BE2C (cell line): ENCODE results near the gene IQSEC2.

Experiments
- DNase-seq: peaks from one replicate; pipeline ENCODE4 v3.0.0-alpha.2; 2020
- H3K27me3 ChIP-seq: fragments of 250-450 bp; sonication (Bioruptor Pico); 2 replicates; pipeline ENCODE4 v1.5.1; 2020; ENCODE audit warnings: mild to moderate bottlenecking
- H3K36me3 ChIP-seq: fragments of 250-450 bp; sonication (Bioruptor Pico); 2 replicates; pipeline ENCODE4 v1.5.1; 2020; ENCODE audit warnings: mild to moderate bottlenecking
- H3K4me1 ChIP-seq: fragments of 250-450 bp; sonication (Bioruptor Pico); 2 replicates; pipeline ENCODE4 v1.5.1; 2020
- H3K4me3 ChIP-seq: 2 replicates; pipeline ENCODE4 v1.5.1; 2011; ENCODE audit warnings: low read depth, low read length
- H3K9me3 ChIP-seq: fragments of 250-450 bp; sonication (Bioruptor Pico); 2 replicates; pipeline ENCODE4 v1.5.1; 2020
- TF ChIP-seq, protein P1 (sequence below): IDR thresholded peaks from 2 replicates; pipeline ENCODE4 v1.5.1; 2012; ENCODE audit warnings: mild to moderate bottlenecking, low read depth, low read length

Gene IQSEC2

GRCh38 chrX:53279296-53280237, 1.8 kb downstream of the IQSEC2 start:
- Histone ChIP-seq H3K9me3 (no peaks in the 10 kb centered on the region), H3K4me1 (no peaks in the 10 kb centered on the region), H3K27me3 (no peaks in the 10 kb centered on the region), H3K36me3 (no peaks in the 10 kb centered on the region), H3K4me3 (no peak overlapping the region)
- DNase-seq: no peak
- TF ChIP-seq, protein P1, sequence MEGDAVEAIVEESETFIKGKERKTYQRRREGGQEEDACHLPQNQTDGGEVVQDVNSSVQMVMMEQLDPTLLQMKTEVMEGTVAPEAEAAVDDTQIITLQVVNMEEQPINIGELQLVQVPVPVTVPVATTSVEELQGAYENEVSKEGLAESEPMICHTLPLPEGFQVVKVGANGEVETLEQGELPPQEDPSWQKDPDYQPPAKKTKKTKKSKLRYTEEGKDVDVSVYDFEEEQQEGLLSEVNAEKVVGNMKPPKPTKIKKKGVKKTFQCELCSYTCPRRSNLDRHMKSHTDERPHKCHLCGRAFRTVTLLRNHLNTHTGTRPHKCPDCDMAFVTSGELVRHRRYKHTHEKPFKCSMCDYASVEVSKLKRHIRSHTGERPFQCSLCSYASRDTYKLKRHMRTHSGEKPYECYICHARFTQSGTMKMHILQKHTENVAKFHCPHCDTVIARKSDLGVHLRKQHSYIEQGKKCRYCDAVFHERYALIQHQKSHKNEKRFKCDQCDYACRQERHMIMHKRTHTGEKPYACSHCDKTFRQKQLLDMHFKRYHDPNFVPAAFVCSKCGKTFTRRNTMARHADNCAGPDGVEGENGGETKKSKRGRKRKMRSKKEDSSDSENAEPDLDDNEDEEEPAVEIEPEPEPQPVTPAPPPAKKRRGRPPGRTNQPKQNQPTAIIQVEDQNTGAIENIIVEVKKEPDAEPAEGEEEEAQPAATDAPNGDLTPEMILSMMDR: no peak

DNA sequence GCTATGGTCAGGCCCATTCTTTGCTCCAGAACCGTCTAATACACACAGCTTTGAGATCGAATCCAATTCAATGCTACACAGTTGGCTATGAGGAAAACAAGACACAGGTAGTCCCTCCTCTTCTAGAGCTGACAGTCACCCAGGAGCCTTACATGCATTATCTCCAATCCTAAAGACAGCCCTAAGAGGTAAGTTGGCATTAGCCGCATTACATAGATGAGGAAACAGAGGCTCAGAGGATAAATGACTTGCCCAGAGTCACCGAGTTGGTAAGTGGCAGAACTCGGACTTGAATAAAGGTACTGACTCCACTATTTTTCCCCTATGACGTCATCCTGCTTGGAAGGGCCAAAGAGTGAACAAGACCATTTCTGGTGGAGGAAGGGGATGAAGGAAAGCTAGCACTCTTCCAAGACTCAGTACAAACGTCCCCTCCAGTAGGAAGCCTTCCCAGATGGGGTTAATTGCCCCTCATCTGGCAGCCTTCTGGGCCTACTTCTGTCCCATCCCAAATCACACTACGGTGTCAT, 8.5 kb downstream of the IQSEC2 start:
- TF ChIP-seq, protein P1: no peak
- Histone ChIP-seq H3K27me3 (no peaks in the 10 kb centered on the region), H3K4me3 (no peak overlapping the region), H3K36me3 (no peaks in the 10 kb centered on the region), H3K9me3 (no peaks in the 10 kb centered on the region), H3K4me1 (no peaks in the 10 kb centered on the region)
- no peak for DNase-seq

GRCh38 chrX:53269536-53270107, 11.8 kb downstream of the IQSEC2 start:
- H3K27me3 ChIP-seq: no peaks in the 10 kb centered on the region
- H3K4me3 ChIP-seq: no peak overlapping the region
- no peaks in the 10 kb centered on the region for H3K36me3 ChIP-seq
- no peaks in the 10 kb centered on the region for H3K4me1 ChIP-seq
- DNase-seq: no peak
- TF ChIP-seq, protein P1: no peak
- H3K9me3 ChIP-seq: no peaks in the 10 kb centered on the region

GRCh38 chrX:53268173-53268572, 13.2 kb downstream of the IQSEC2 start:
- no peak for DNase-seq
- Histone ChIP-seq H3K9me3 (no peaks in the 10 kb centered on the region), H3K4me1 (no peaks in the 10 kb centered on the region)

GRCh38 chrX:53266914-53267313, 14.5 kb downstream of the IQSEC2 start:
- TF ChIP-seq, protein P1: no peak
- Histone ChIP-seq H3K4me1 (no peaks in the 10 kb centered on the region), H3K4me3 (no peak overlapping the region), H3K27me3 (no peaks in the 10 kb centered on the region), H3K36me3 (no peaks in the 10 kb centered on the region), H3K9me3 (no peaks in the 10 kb centered on the region)
- DNase-seq: no peak

More at GRCh38 chrX:53268173-53268572, 13.2 kb downstream of the IQSEC2 start:
- Histone ChIP-seq H3K36me3 (no peaks in the 10 kb centered on the region), H3K4me3 (no peak overlapping the region), H3K27me3 (no peaks in the 10 kb centered on the region)
- TF ChIP-seq, protein P1: no peak
